ENCODE results near the gene CIB4.
"Not testable (repeated sequence)": the region's sequence is repeated elsewhere in the genome, so short reads cannot be mapped to it uniquely, and the experiment has no call there.

DNA sequence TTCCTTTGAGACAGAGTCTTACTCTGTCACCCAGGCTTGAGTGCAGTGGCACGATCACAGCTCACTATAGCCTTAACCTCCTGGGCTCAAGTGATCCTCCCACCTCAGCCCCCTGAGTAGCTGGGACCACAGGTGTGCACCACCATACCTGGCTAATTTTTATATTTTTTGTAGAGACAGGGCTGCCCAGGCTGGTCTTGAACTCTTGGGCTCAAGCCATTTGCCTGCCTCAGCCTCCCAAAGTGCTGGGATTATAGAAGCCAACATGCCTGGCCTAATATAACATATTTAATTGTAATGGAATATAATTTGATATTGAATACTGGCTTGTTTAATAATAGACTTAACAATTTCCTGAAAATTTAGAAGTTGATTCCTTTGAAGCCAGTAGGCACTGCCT is 74.4 kb downstream of the CIB4 start:
- not testable (repeated sequence) for TF ChIP-seq CTCF (conservative IDR thresholded peaks at IDR 0.05; ENCODE audit: low read depth, low read length); POLR2A (IDR thresholded peaks at IDR 0.05; ENCODE audit: low read depth, low read length); CEBPB (IDR thresholded peaks at IDR 0.05; ENCODE audit: low read depth, low read length); MAFK (IDR thresholded peaks at IDR 0.05; ENCODE audit: low read depth, low read length); BHLHE40 (IDR thresholded peaks at IDR 0.05; ENCODE audit: low read depth, low read length); RFX5 (IDR thresholded peaks at IDR 0.05; ENCODE audit: low read depth, low read length); FOS (IDR thresholded peaks at IDR 0.05; ENCODE audit: low read depth, low read length); RAD21 (IDR thresholded peaks at IDR 0.05; ENCODE audit: low read length); CHD1 (IDR thresholded peaks at IDR 0.05; ENCODE audit: low read depth, low read length); ELK1 (IDR thresholded peaks at IDR 0.05; ENCODE audit: borderline replicate concordance, low read depth, low read length); USF2 (IDR thresholded peaks at IDR 0.05; ENCODE audit: low read depth, low read length); NFE2L2 (IDR thresholded peaks at IDR 0.05; ENCODE audit: low read depth, low read length)

Measured in IMR-90 (cell line).